HG03064 (cell line): ENCODE results near the gene BCAS4.

Source experiments
- ATAC-seq: cut with Tn5 transposase; IDR thresholded peaks from one replicate; pipeline ENCODE4 v1.9.1; 2021; ENCODE audit warnings: low read depth; ENCODE audit not compliant: unreplicated experiment

BCAS4 gene

DNA sequence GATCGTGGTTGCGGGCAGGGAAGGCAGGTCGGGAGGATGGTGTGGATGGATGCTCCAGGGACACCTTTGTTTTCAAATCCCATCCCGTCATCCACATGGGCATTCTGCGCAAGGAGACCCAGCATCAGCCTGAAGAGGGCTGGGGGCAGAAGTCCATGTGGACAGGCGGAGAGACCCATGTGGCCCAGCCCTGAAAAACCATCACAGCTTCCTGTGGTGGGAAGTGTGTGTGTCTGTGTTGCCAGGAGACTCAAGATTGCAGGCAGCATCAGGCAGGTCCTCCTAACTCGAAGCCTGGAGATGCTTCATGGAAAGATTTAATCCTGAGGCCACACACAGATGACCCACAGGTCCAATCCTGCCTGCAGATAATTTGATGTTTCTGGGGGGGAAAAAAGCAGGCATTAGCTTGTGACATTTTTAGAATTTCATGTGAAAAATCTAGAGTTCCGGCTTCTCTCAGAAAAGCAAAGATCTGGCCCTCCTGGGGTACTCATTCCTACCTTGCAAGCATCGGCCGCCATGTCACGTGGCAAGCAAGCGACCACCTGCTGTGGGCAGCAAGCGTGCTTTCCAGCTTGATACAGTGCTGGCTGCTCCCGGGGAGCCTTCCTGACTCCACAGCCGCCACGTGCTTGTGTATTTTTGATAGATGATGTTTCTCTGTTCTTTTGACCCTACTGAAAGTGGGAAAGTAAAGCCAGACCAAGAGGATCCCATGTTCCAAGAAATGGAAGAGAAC is 25.8 kb downstream of the BCAS4 start:
- ATAC-seq: no peak

DNA sequence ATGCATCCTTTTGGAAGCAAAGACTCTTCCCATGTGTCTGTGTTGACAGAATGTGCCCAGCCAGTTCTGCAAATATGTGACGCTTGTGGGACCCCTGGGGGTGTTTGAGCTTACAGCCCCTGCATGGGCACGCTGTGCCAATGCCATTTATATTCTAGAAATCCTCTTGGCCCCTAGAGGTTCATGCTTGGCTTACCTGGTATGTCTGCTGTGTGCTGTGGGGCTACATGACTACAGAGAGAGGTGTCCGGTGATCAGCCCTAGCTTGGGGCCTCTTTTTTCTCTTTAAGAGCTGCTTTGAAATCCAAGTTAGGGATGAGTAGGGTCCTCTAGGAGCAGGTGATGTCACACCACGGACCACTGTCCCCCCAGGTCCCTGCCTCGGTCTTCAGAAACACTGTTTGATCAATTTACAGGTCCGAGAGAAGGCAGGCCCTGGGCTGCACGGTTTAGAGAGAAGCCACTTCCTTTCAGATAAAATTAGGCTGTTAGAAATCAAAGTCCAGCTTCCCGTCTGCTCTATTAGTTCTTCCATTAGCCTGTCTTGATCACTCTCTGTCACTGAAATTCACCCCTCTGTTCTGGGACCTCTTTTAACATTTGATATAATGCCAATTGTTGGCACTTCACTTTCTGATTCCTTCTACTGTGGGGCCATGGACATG is 26.5 kb downstream of the BCAS4 start:
- no peak for ATAC-seq

DNA sequence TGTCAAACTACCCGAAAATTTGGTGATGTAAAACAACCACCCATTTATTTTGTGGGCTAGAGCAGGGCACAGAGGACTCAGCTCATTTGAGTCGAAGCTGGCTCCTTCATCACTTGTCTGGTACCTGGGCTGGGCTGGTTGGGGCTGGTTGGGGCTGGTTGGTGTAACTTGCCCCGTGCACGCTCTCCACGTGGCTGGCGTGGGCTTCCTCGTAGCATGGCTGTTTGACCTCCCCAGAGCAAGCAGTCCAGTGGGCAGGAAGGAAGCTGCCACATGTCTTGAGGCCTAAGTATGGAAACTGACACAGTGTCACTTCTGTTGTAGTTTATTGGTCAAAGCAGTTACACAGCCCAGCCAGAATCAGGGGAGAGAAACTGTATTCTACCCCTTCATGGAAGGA is 27.1 kb downstream of the BCAS4 start:
- ATAC-seq: no peak

DNA sequence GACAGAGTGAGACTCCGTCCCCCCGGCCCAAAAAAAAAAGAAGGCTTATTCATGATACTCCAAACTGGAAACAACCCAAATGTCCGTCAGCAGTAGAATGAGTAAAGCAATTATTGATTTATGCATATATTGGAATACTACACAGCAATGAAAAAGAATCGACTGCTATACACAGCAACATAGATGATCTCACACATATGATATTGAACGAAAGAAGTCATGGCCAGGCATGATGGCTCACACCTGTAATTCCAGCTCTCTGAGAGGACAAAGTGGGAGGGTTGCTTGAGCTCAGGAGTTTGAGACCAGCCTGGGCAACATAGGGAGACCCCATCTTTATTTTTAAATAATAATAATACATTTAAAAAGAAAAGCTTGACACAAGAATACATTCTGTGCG is 28.5 kb downstream of the BCAS4 start:
- no peak for ATAC-seq

DNA sequence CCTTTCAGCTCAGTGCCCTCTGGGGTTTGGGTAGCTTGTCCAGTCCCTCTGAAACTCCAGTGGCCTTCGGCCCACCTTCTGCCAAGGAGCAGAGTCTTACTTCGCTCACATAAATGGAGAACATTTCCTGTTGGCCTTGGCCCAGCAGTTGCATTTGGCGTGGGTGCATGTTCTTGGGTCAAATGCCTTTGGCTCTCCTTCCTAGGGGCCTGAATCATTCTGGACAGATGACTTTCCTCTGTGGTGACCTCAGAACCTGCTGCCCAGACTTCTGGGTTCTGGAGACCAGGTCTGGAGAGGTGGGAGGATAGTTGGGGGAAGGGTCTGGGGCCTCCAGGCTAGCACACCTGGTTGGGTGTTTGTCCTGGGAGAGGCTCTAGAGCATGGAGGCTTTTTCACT is 29.3 kb downstream of the BCAS4 start:
- no peak for ATAC-seq

DNA sequence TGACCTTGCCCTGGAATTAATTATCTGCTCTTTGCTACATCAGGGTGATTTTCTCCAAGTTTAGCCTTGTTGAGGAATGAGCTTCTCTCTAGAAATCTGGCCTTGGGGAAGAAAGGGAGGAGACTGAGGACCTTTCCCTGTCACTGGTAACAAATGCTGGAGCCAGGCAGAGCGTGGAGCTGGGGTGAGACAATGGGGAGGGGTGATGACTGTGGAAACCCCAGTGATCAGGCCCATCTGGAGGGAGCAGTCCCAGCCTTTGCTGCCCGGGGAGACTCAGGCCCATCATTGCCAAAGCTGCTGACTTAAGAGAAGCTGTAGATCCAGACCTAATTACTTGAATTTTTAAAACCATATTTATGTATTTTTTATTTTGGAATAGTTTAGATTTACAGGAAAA is 31.3 kb downstream of the BCAS4 start:
- no peak for ATAC-seq

DNA sequence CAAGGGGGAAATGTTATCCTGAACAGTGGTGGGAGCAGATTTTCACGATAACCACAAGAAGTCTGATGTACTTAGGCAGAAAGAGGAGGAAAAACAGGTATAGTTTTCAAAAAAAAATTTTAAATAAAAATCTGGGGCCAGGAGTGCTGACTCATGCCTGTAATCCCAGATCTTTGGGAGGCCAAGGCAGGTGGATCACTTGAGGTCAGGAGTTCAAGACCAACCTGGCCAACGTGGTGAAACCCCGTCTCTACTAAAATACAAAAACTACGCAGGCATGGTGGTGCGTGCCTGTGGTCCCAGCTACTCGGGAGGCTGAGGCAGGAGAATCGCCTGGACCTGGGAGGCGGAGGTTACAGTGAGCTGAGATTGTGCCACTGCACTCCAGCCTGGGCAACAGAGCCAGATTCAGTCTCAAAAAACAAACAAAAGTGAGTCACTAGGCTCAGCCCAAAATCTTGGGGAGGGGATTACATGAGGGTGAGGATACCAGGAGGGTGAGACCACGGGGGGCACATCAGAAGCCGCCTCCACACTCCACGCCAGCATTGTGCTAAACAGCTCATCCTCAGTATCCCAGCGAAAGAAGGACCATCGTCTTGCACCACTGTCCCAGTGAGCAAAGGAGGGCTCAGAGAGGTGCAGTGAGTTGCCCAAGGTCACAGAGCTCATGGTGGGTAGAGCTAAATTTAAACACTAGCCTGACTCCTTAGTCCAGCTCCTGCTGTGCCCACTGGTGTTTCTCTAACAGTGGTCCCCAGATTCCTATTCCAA is 33.7 kb downstream of the BCAS4 start:
- ATAC-seq: no peak

DNA sequence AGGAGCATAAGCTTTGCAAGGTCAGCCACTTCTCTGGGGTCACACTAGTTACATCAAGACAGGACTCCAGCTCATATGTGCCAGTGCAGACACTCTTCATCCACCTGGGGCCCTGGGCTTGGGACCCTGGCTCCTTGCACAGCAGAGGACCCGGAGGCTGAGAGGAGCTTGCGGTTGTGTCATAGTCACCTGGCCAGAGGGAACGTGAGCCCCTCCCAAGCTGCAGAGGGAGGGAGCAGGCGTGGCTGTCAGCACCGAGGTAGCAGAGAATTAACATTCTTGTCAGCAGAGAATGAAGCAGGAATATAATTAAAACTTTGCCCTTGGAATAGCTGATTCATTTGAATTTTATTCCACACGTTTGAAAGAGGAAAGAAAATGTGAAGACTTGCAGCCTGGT is 36.8 kb downstream of the BCAS4 start:
- ATAC-seq: no peak

DNA sequence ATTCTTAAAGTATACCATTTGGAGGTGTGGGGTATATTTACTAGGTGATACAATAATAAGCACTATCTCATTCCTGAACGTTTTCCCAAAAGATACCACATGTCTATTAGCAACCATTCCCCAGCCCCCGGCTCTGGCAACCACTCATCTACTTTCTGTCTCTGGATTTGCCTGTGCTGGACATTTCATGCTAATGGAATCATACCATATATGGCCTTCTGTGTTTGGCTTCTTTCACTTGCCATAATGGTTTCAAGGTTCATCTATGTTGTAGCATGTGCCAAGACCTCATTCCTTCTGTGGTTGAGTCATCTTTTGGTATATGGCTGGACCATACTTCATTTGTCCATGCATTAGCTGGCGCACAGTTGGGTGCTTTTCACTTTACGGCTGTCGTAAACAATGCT is 39.7 kb downstream of the BCAS4 start:
- ATAC-seq: no peak

DNA sequence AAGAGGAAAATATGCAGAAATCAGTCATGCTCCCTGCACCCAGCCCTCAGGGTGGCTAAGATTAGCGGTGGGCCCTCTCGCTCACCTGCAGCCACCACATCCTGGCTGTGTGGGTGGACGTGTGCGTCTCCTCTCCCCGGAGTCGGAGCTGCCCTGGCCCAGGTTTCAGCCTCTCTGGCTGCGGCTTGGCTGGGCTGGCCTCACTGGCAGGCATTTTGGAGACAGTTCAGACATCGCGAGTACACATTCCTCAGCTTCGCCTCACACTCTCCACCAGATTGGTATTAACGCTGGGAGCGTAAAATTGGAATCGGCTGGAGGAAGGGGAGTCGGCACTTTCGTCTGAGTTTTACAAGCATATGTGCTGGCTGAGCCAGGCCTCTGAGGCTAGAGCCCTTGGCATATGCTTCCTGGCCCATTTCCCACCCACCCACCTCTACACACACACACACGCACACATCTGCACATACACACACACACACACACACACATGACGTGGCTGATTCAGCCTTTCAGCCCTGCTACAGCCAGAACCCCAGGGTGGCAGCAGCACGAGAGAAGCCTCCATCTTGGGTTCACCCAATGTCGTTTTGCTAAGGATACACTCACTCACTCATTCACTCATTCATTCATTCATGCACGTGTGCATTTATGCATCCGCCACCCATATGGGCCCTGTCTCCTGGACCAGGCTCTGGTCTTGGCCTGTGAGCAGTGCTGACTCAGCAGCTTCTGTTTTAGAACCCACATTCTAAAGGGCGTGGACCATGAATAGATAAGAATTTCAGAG is 42.9 kb downstream of the BCAS4 start:
- peak; percentile 64 for ATAC-seq

DNA sequence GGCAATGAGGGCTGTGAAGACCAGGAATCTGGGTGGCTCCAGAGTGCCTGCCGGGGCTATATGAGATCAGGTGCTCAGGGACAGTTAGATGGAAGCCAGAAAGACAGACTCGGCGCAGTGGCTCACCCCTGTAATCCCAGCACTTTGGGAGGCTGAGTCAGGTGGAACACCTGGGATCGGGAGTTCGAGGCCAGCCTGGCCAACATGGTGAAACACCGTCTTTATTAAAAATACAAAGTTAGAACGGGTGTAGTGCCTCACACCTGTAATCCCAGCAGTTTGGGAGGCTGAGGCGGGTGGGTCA is 43.4 kb downstream of the BCAS4 start:
- ATAC-seq: no peak

DNA sequence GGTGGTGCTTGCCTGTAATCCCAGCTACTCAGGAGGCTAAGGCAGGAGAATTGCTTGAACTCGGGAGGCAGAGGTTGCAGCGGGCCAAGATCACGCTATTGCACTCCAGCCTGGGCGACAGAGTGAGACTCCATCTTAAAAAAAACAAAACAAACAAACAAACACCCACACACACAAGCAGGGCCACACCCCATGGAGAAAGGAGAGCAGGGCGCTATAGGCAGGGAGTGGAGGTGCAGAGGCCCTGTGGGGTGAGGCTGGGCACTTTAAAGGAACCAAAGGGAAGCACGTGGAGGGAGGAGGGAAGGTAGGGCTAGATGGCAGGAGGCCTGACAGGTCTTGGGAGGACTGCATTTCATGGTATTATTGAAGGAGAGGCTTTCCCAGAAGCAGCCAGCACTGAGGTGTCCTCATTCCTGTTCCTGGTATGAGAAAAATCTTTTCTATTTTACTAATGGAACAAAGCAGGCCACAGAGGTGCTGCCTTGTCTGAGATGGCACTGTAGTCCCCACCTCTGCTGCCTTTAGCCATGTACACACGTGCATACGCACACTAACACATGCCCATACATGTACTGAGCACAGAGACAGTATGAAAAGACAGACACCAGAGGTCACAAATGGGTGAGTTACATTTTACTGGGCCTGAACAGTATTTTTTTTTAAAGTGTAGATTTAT is 44.0 kb downstream of the BCAS4 start:
- no peak for ATAC-seq

DNA sequence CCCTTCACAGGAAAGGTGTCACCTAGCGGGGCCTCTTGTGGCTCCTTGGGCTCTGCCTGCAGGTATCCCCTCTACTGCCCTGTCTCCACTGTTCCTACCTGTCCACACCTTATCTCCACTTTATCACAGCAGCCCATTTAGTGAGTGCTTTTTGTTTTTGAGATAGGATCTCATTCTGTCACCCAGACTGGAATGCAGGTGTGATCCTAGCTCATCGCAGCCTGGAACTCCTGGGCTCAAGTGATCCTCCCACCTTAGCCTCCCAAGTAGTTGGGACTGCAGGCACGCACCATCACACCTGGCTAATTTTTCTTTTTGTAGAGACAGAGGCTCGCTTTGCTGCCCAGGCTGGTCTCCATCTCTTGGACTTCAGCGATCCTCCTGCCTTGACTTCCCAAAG is 48.0 kb downstream of the BCAS4 start:
- no peak for ATAC-seq

DNA sequence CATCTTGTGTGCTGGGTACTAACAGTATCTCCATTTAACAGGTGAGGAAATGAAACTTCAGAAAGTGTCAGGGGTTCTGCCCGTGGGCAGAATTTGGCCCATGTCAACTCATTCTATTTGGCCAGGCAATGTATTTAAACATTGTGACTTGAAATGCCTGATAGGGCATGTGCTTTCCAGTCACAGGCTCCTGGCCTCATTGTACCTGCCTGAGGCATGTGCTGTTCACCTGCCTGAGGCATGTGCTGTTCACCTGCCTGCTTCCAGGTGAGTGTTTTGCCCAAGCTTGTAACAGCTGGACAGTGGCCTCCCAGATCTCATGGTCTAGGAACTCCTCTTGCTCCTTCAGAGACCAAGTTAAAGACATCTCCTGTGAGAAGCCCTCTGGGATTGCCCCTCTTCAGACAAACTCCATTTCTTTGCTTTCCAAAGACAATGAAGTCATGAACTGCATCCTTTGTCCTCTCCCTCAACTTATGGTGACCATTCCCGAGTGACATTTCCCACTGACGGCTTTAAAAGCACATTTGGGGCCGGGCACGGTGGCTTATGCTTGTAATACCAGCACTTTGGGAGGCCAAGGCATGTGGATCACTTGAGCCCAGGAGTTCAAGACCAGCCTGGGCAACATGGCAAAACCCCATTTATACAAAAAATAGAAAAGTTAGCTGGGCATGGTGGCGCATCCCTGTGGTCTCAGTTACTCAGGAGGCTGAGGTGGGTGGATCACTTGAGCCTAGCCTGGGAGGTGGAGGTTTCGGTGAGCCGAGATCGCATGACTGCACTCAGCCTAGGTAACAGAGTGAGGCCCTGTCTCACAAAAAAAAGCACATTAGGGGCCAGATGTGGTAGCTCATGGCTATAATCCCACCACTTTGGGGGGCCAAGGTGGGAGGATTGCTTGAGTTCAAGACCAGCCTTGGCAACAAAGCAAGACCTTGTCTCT is 48.7 kb downstream of the BCAS4 start:
- no peak for ATAC-seq

DNA sequence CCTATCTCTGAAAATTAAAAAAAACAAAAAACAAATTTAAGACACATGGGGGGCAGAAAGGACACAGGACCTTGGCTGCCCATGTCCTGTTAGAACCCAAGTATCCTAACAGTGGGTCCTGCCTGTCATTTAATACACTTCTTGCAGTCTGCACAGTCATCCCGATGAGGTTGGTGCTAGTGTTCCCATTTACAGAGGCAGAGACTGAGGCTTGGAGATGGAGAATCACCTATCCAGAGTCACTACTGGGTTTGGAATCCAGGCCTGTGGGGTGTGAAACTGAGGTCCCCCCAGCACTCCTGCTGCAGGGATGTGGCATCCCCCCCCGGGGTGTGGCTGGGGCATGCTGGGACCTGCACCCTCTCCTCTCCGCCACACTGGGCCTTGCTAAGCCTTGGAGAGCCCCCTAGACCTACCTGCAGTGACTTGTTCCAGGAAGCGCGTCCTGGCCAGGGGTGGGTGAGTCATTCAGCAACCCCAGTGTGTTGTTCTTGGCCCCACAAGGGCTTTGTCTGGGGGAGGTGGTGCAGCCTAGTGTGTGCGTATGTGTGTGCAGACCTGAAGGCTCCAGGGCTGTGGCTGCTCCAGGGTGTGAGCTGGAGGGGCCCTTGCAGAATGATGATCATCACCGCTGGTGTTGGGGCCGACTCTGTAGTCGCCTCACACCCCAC is 49.7 kb downstream of the BCAS4 start:
- ATAC-seq: peak; percentile 69

DNA sequence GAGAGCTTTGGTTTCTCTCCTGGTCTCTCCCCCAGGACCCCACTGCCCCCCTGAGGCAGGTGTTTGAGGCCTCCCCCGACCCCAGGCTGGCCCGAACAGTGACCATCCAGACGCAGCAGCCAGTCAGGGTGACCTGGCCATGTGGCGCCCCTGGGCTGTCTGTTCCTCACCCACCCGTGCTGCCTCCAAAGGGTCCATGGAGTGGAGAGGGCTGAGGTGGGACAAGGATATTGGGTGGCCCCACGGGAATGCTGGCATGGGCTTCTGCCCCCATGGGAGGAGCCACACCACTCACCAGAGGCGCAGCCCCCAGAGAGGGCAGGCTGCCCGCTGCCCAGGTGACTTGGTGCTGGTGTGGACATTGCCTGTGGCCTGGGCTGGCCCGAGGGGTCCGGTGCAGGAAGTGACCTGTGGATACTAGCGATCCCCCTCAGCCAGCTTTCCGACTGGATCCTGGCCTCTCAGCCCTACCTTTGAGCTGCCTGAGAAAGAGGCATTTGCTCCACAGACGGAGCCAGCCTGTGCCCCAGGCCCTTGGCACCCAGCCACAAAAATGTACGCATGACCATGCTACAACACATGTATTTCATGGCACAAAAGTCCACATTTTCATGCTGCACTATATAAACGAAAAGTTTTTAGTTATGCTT is 50.8 kb downstream of the BCAS4 start:
- no peak for ATAC-seq

DNA sequence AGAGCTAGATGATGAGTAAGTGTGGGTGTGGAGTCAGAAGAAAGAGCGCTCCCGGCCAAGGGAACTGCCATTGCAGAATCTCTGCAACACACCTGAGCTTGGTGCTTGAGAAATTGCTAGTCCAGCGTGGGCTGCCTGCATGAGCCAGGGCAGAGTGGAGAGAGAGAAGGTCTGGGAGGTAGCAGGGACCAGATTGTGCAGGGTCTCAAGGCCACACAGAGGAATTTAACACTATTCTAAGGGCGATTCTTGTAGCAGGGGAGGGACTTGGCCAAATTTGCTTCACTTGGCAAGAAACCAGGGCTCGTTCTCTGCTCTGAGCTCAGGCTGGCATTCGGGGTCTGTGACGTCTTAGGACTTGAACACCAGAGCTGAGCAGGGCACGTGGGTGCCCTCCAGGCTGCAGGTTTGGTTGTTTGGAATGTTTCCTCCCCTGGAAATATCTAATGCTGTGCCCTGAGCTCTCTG is 53.5 kb downstream of the BCAS4 start:
- ATAC-seq: no peak
